Neuron (in vitro differentiated cells): ENCODE results near the gene GEN1.

Source experiments
- H2AFZ ChIP-seq: one replicate; pipeline ENCODE4 v1.6.1; 2013; ENCODE audit warnings: low read depth, mild to moderate bottlenecking, inconsistent platforms, low read length, moderate library complexity
- H3K27me3 ChIP-seq: one replicate; pipeline ENCODE4 v1.6.1; 2013; ENCODE audit warnings: low read length; ENCODE audit not compliant: insufficient read depth
- H3K36me3 ChIP-seq: one replicate; pipeline ENCODE4 v1.6.1; 2013; ENCODE audit warnings: low read length; ENCODE audit not compliant: insufficient read depth
- H3K4me1 ChIP-seq: one replicate; pipeline ENCODE4 v1.6.1; 2013; ENCODE audit warnings: low read length; ENCODE audit not compliant: insufficient read depth
- H3K4me3 ChIP-seq: 2 replicates; pipeline ENCODE4 v1.5.1; 2013; ENCODE audit warnings: mild to moderate bottlenecking, low read length, moderate library complexity
- H3K9me3 ChIP-seq: one replicate; pipeline ENCODE4 v1.6.1; 2013; ENCODE audit warnings: low read length

Gene GEN1

GRCh38 chr2:17762451-17762850 is 8.5 kb downstream of the GEN1 start:
- no peak overlapping the region for H2AFZ ChIP-seq
- H3K4me3 ChIP-seq = no peak overlapping the region
- H3K4me1 ChIP-seq = no peaks in the 10 kb centered on the region
- peaks cover 24% of the 10 kb centered on the region for H3K36me3 ChIP-seq
- no peaks in the 10 kb centered on the region for H3K9me3 ChIP-seq
- H3K27me3 ChIP-seq = no peaks in the 10 kb centered on the region

GRCh38 chr2:17763641-17764333 is 9.8 kb downstream of the GEN1 start:
- Histone ChIP-seq H2AFZ (no peak overlapping the region), H3K27me3 (no peaks in the 10 kb centered on the region), H3K36me3 (peaks cover 32% of the 10 kb centered on the region), H3K9me3 (no peaks in the 10 kb centered on the region), H3K4me1 (no peaks in the 10 kb centered on the region), H3K4me3 (no peak overlapping the region)

GRCh38 chr2:17765398-17765797 is 11.5 kb downstream of the GEN1 start:
- peaks cover 32% of the 10 kb centered on the region for H3K36me3 ChIP-seq
- no peaks in the 10 kb centered on the region for H3K4me1 ChIP-seq
- H2AFZ ChIP-seq = no peak overlapping the region
- H3K9me3 ChIP-seq = no peaks in the 10 kb centered on the region
- H3K4me3 ChIP-seq = no peak overlapping the region
- no peaks in the 10 kb centered on the region for H3K27me3 ChIP-seq

GRCh38 chr2:17768894-17769293 is 15.0 kb downstream of the GEN1 start:
- Histone ChIP-seq H3K9me3 (no peaks in the 10 kb centered on the region), H3K4me1 (no peaks in the 10 kb centered on the region), H2AFZ (no peak overlapping the region), H3K4me3 (no peak overlapping the region), H3K36me3 (peaks cover 33% of the 10 kb centered on the region), H3K27me3 (no peaks in the 10 kb centered on the region)

- H3K4me1 ChIP-seq = no peaks in the 10 kb centered on the region
- H3K27me3 ChIP-seq = no peaks in the 10 kb centered on the region
- H2AFZ ChIP-seq = no peak overlapping the region
- no peaks in the 10 kb centered on the region for H3K9me3 ChIP-seq
- H3K4me3 ChIP-seq = no peak overlapping the region
- peaks cover 47% of the 10 kb centered on the region for H3K36me3 ChIP-seq
Measured at GRCh38 chr2:17771956-17772355, 18.0 kb downstream of the GEN1 start.

GRCh38 chr2:17772532-17772931 is 18.6 kb downstream of the GEN1 start:
- Histone ChIP-seq H3K27me3 (no peaks in the 10 kb centered on the region), H3K36me3 (peaks cover 43% of the 10 kb centered on the region), H3K4me1 (no peaks in the 10 kb centered on the region), H3K9me3 (no peaks in the 10 kb centered on the region), H3K4me3 (no peak overlapping the region), H2AFZ (no peak overlapping the region)

GRCh38 chr2:17780546-17780945 is 26.6 kb downstream of the GEN1 start:
- Histone ChIP-seq H3K27me3 (no peaks in the 10 kb centered on the region), H3K4me3 (no peak overlapping the region), H3K36me3 (peaks cover 38% of the 10 kb centered on the region), H3K4me1 (no peaks in the 10 kb centered on the region), H2AFZ (no peak overlapping the region), H3K9me3 (no peaks in the 10 kb centered on the region)

GRCh38 chr2:17781482-17781881 is 27.5 kb downstream of the GEN1 start:
- Histone ChIP-seq H3K36me3 (peaks cover 35% of the 10 kb centered on the region), H3K4me3 (no peak overlapping the region), H3K4me1 (no peaks in the 10 kb centered on the region), H3K9me3 (no peaks in the 10 kb centered on the region), H2AFZ (no peak overlapping the region), H3K27me3 (no peaks in the 10 kb centered on the region)

GRCh38 chr2:17786727-17787126 is 32.8 kb downstream of the GEN1 start:
- no peaks in the 10 kb centered on the region for H3K27me3 ChIP-seq
- no peaks in the 10 kb centered on the region for H3K4me1 ChIP-seq
- H2AFZ ChIP-seq = no peak overlapping the region
- no peak overlapping the region for H3K4me3 ChIP-seq
- peaks cover 5% of the 10 kb centered on the region for H3K36me3 ChIP-seq
- H3K9me3 ChIP-seq = no peaks in the 10 kb centered on the region

- no peaks in the 10 kb centered on the region for H3K27me3 ChIP-seq
- no peaks in the 10 kb centered on the region for H3K9me3 ChIP-seq
- no peaks in the 10 kb centered on the region for H3K4me1 ChIP-seq
- H2AFZ ChIP-seq = no peak overlapping the region
- no peaks in the 10 kb centered on the region for H3K36me3 ChIP-seq
- H3K4me3 ChIP-seq = no peak overlapping the region
Measured at GRCh38 chr2:17788773-17789172, 34.8 kb downstream of the GEN1 start.

- H3K36me3 ChIP-seq = no peaks in the 10 kb centered on the region
- no peak overlapping the region for H3K4me3 ChIP-seq
- no peak overlapping the region for H2AFZ ChIP-seq
- peaks cover 6% of the 10 kb centered on the region for H3K27me3 ChIP-seq
- peaks cover 3% of the 10 kb centered on the region for H3K4me1 ChIP-seq
- H3K9me3 ChIP-seq = no peaks in the 10 kb centered on the region
Measured at GRCh38 chr2:17790536-17790935, 36.6 kb downstream of the GEN1 start.

GRCh38 chr2:17791121-17791816 is 37.3 kb downstream of the GEN1 start:
- H3K27me3 ChIP-seq = peaks cover 6% of the 10 kb centered on the region
- peaks cover 3% of the 10 kb centered on the region for H3K4me1 ChIP-seq
- no peaks in the 10 kb centered on the region for H3K36me3 ChIP-seq
- no peak overlapping the region for H3K4me3 ChIP-seq
- H3K9me3 ChIP-seq = no peaks in the 10 kb centered on the region
- H2AFZ ChIP-seq = no peak overlapping the region

- Histone ChIP-seq H3K36me3 (no peaks in the 10 kb centered on the region), H2AFZ (no peak overlapping the region), H3K27me3 (peaks cover 6% of the 10 kb centered on the region), H3K4me3 (no peak overlapping the region), H3K9me3 (no peaks in the 10 kb centered on the region), H3K4me1 (peaks cover 3% of the 10 kb centered on the region)
Measured at GRCh38 chr2:17791817-17792130, 37.8 kb downstream of the GEN1 start.

- no peak overlapping the region for H2AFZ ChIP-seq
- no peak overlapping the region for H3K4me3 ChIP-seq
- peaks cover 6% of the 10 kb centered on the region for H3K27me3 ChIP-seq
- H3K9me3 ChIP-seq = no peaks in the 10 kb centered on the region
- no peaks in the 10 kb centered on the region for H3K36me3 ChIP-seq
- peaks cover 3% of the 10 kb centered on the region for H3K4me1 ChIP-seq
Measured at GRCh38 chr2:17792515-17792914, 38.6 kb downstream of the GEN1 start.
